Activated naive CD4-positive, alpha-beta T cell treated with anti-CD3 and anti-CD28 coated beads for 36 hours (primary cell): ENCODE results near the gene DTNB. TPM values are rescaled to one million over a fixed set of nuclear protein-coding genes. Genes with fewer than 3 reads are reported as not detected.
A peak's percentile ranks its signal among the peaks of the same experiment; 100 is the strongest.

Experiments used
- CTCF ChIA-PET: fragments of 350-600 bp; sonication (Branson Sonifier 250); formaldehyde crosslinking; loops from one replicate; lab custom pipeline; 2021; ENCODE audit warnings: antibody characterized with exemption; lab: Charles Lee
- DNase-seq: peaks from one replicate; pipeline ENCODE4 v3.0.0-alpha.2; 2020
- H3K27ac Mint-ChIP-seq: one replicate; pipeline ENCODE4 v1.8.0; 2021; ENCODE audit warnings: mild to moderate bottlenecking, mixed read lengths
- H3K27me3 Mint-ChIP-seq: one replicate; pipeline ENCODE4 v1.8.0; 2021; ENCODE audit warnings: low read depth, mixed read lengths
- H3K36me3 Mint-ChIP-seq: one replicate; pipeline ENCODE4 v1.8.0; 2021; ENCODE audit warnings: low read depth, mixed read lengths
- H3K4me1 Mint-ChIP-seq: one replicate; pipeline ENCODE4 v1.8.0; 2021; ENCODE audit warnings: low read depth, mixed read lengths
- H3K4me3 Mint-ChIP-seq: one replicate; pipeline ENCODE4 v1.8.0; 2021; ENCODE audit warnings: mild to moderate bottlenecking, moderate library complexity, mixed read lengths
- H3K9me3 Mint-ChIP-seq: one replicate; pipeline ENCODE4 v1.8.0; 2021; ENCODE audit warnings: mixed read lengths
- intact Hi-C: fragments of 100-400 bp; cut with micrococcal nuclease; formaldehyde crosslinking; loops from one replicate; pipeline ENCODE4 v1.15.1; 2023
- total RNA-seq, 2 experiments: library from RNA; stranded (reverse); gene quantifications; one replicate each; pipeline ENCODE4 v1.2.3, GENCODE V29; 2021

The DTNB gene
- total RNA-seq, 2 experiments from 2014 or later, result 27.2 to 27.6 TPM

- Mint-ChIP-seq H3K9me3 (no peaks in the 10 kb centered on the region), H3K4me3 (no peak overlapping the region), H3K36me3 (peaks cover 6% of the 10 kb centered on the region), H3K27ac (no peak overlapping the region), H3K4me1 (peaks cover 11% of the 10 kb centered on the region), H3K27me3 (no peaks in the 10 kb centered on the region)
- intact Hi-C loops, result no loop called here
- DNase-seq, result no peak
- CTCF ChIA-PET, result no interaction called here
These were observed 91.1 kb downstream of the DTNB start for GRCh38 chr2:25582077-25582830.

DNA sequence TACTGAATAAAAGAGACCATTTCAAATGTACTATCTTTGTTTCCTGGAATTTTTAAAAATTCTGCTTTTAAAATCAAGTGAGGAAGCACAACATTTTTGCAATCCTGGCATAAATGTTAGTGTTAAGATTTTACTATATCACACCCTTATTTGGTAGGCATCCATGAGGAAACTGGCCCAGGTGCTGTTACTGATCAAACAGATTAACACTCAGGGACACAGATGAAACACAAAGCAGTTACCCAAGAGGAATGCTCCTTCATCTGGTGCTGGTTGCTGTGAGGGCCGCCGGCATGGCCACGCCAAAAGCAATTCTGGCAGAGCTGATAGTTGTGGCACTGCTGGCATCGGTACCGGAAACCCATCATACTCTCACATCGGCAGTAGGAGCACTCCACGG is 96.8 kb downstream of the DTNB start:
- Mint-ChIP-seq H3K27ac (no peak overlapping the region), H3K36me3 (peaks cover 8% of the 10 kb centered on the region), H3K4me3 (no peak overlapping the region), H3K4me1 (no peaks in the 10 kb centered on the region), H3K27me3 (no peaks in the 10 kb centered on the region), H3K9me3 (no peaks in the 10 kb centered on the region)
- CTCF ChIA-PET, result no interaction called here
- no peak for DNase-seq
- intact Hi-C loops, result no loop called here

DNA sequence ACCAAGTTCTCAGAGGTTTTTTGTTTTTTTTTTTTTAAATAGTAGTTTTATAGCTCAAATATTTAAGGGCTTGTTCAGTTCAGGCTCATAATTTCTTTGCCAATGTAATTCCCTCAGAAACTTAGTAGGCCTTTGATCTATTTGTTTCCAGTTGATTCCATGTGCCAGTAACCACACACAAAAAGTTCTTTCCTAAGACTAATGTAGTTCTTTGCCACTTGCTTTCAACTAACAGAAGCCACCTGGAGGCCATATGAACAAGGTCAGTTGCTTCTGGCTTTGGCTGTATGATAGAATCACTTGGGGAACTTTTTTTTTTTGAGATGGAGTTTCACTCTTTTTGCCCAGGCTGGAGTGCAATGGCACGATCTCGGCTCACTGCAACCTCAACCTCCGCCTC is 100.7 kb downstream of the DTNB start:
- no peak for DNase-seq
- Mint-ChIP-seq H3K4me1 (no peaks in the 10 kb centered on the region), H3K27ac (no peak overlapping the region), H3K9me3 (no peaks in the 10 kb centered on the region), H3K4me3 (no peak overlapping the region), H3K36me3 (peaks cover 6% of the 10 kb centered on the region), H3K27me3 (no peaks in the 10 kb centered on the region)
- CTCF ChIA-PET, result no interaction called here
- intact Hi-C loops, result no loop called here

DNA sequence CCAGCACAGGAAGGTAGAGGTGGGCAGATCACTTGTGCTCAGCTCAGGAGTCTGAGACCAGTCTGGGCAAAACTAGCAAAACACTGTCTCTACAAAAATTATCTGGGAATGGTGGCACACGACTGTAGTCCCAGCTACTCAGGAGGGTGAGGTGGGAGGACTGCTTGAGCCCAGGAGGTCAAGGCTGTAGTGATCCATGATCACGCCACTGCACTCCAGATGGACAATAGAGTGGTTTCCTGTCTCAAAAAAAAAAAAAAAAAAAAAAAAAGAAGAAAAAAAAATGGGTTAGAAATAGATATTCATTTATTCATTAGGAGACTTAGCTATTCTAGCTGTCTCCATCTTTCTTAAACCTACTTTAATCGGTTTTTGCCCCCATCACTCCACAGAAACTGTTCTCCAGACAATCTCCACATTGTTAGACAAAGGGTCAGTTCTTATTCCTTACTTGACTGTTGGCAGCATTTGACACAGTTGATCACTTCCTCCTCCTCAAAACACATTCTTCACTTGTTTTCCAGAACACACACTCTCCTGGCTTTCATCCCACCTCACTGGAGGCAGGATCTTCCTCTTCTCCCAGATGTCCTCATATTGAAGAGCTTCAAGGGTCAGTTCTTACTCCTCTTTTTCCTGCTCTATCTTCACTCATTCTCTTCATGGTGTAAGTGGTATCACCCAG is 103.1 kb downstream of the DTNB start:
- Mint-ChIP-seq H3K4me1 (no peaks in the 10 kb centered on the region), H3K27me3 (no peaks in the 10 kb centered on the region), H3K36me3 (peaks cover 4% of the 10 kb centered on the region), H3K4me3 (no peak overlapping the region), H3K9me3 (no peaks in the 10 kb centered on the region), H3K27ac (no peak overlapping the region)
- DNase-seq, result no peak
- CTCF ChIA-PET, result interaction anchor here (0.6 kb wide), 1 partner anchor 715 kb away, joined by 3 read pairs; no protein-coding TSS in a partner anchor
- intact Hi-C loops, result no loop called here

DNA sequence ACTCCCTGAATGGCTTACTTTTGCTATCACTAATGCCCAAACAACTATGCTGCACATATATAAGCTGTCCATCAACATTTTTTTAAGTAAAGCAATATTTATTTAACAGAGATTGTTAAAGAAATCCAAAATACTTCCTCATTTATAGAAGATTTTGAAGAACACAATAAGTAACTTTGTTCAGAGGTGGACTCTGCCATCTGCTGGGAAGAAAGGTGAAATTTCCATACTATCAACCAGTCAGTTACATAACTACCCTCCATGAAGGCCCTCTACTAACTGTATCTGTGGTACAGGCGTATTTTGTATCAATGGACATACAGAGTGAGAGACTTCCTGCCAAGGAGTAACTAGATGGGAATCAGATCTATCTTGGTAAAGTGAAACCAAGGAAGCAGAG is 106.0 kb downstream of the DTNB start:
- no peaks in the 10 kb centered on the region for H3K4me1 Mint-ChIP-seq
- DNase-seq, result peak; percentile 44
- intact Hi-C loops, result loop anchor here (1.0 to 10.0 kb wide), 3 partner anchors 225 to 593 kb away; partner anchors contain the start of gene DNAJC27
- no peaks in the 10 kb centered on the region for H3K27me3 Mint-ChIP-seq
- H3K4me3 Mint-ChIP-seq, result no peak overlapping the region
- no peaks in the 10 kb centered on the region for H3K9me3 Mint-ChIP-seq
- peaks cover 4% of the 10 kb centered on the region for H3K36me3 Mint-ChIP-seq
- CTCF ChIA-PET, result interaction anchor here (0.6 to 1.2 kb wide), 6 partner anchors 42 to 451 kb away, joined by 3 to 4 read pairs (median 3); no protein-coding TSS in a partner anchor
- H3K27ac Mint-ChIP-seq, result no peak overlapping the region

DNA sequence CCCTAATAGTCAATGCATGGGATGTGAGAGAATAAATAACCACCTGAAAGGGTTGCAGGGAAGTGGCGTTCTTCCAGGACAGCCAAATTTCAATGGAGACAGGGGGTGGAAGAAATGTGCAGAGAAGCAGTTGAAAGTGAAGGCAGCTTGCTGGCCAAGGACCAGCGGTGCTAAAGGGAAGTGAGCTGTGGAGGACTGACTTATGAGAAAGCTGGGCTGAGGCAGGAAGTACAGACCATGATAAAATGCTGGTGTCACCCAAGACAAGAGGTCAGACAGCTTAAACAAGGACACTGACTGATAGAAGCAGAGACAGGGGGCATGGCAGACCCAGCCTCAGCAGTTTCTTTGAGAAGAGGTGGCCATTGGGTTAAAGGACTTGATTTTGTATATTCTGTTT is 106.7 kb downstream of the DTNB start:
- DNase-seq, result no peak
- Mint-ChIP-seq H3K27me3 (no peaks in the 10 kb centered on the region), H3K36me3 (peaks cover 4% of the 10 kb centered on the region), H3K4me3 (no peak overlapping the region), H3K4me1 (peaks cover 6% of the 10 kb centered on the region), H3K27ac (no peak overlapping the region), H3K9me3 (no peaks in the 10 kb centered on the region)
- CTCF ChIA-PET, result interaction anchor here (0.6 to 1.2 kb wide), 9 partner anchors 41 to 451 kb away, joined by 3 to 4 read pairs (median 3); no protein-coding TSS in a partner anchor
- intact Hi-C loops, result loop anchor here (1.0 to 10.0 kb wide), 3 partner anchors 224 to 592 kb away; partner anchors contain the start of gene DNAJC27

GRCh38 chr2:25566094-25566493 is 107.3 kb downstream of the DTNB start:
- Mint-ChIP-seq H3K27me3 (no peaks in the 10 kb centered on the region), H3K4me1 (peaks cover 12% of the 10 kb centered on the region), H3K4me3 (no peak overlapping the region), H3K36me3 (peaks cover 4% of the 10 kb centered on the region), H3K9me3 (no peaks in the 10 kb centered on the region), H3K27ac (no peak overlapping the region)
- no peak for DNase-seq
- intact Hi-C loops, result loop anchor here (10.0 kb wide), 1 partner anchor 591 kb away; the partner anchor contains the start of gene DNAJC27
- CTCF ChIA-PET, result interaction anchor here (0.6 to 1.1 kb wide), 4 partner anchors 205 to 401 kb away, joined by 3 to 4 read pairs (median 4); no protein-coding TSS in a partner anchor

DNA sequence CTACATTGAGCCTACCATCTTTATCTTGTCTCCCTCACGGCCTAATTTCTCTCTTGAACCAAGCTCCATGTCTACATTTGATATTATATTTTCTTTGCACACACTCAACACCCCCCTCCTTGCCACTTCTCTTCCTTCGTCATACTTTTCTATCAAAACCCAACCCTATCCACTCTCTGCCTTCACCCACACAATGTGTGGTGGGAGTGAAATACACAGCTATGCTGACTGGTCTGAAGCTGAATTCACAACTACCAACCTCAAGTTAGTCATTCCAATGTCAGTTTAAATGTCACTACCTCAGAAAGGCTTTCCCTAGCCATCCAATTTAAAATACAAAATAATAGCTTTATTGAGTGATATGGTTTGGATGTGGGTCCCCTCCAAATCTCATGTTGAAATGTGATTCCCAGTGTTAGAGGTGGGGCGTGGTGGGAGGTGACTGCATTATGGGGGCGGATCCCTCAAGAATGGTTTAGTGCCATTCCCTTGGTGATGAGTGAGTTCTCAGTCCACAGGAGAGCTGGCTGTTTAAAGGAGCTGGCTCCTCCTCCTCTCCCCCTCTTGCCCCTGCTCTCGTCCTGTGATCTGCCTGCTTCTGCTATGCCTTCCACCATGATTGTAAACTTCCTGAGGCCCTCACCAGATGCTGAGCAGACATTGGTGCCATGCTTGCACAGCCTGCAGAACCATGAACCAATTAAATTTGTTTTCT is 112.1 kb downstream of the DTNB start:
- DNase-seq, result no peak
- H3K4me1 Mint-ChIP-seq, result peaks cover 52% of the 10 kb centered on the region

GRCh38 chr2:25559148-25559547 is 114.2 kb downstream of the DTNB start:
- Mint-ChIP-seq H3K27ac (peak overlapping the region; percentile 34), H3K4me3 (no peak overlapping the region), H3K27me3 (no peaks in the 10 kb centered on the region), H3K9me3 (no peaks in the 10 kb centered on the region), H3K36me3 (peaks cover 2% of the 10 kb centered on the region), H3K4me1 (peaks cover 52% of the 10 kb centered on the region)
- CTCF ChIA-PET, result interaction anchor here (1.2 to 1.3 kb wide), 2 partner anchors 48 to 309 kb away, joined by 3 to 7 read pairs; no protein-coding TSS in a partner anchor
- DNase-seq, result no peak
- intact Hi-C loops, result no loop called here

More for the DNA sequence above, 112.1 kb downstream of the DTNB start:
- Mint-ChIP-seq H3K27ac (no peak overlapping the region), H3K4me3 (no peak overlapping the region), H3K27me3 (no peaks in the 10 kb centered on the region), H3K36me3 (peaks cover 2% of the 10 kb centered on the region), H3K9me3 (no peaks in the 10 kb centered on the region)
- intact Hi-C loops, result loop anchor here (10.0 kb wide), 1 partner anchor 586 kb away; the partner anchor contains the start of gene DNAJC27
- CTCF ChIA-PET, result no interaction called here

GRCh38 chr2:25558262-25558661 is 115.1 kb downstream of the DTNB start:
- DNase-seq, result peak; percentile 58
- Mint-ChIP-seq H3K36me3 (peaks cover 2% of the 10 kb centered on the region), H3K27me3 (no peaks in the 10 kb centered on the region), H3K9me3 (no peaks in the 10 kb centered on the region), H3K4me1 (peaks cover 52% of the 10 kb centered on the region), H3K27ac (peak overlapping the region; percentile 35), H3K4me3 (no peak overlapping the region)
- intact Hi-C loops, result loop anchor here (1.0 kb wide), 7 partner anchors 28 to 392 kb away; no protein-coding TSS in a partner anchor
- CTCF ChIA-PET, result interaction anchor here (0.6 to 1.3 kb wide), 5 partner anchors 49 to 582 kb away, joined by 3 to 7 read pairs (median 3); no protein-coding TSS in a partner anchor

DNA sequence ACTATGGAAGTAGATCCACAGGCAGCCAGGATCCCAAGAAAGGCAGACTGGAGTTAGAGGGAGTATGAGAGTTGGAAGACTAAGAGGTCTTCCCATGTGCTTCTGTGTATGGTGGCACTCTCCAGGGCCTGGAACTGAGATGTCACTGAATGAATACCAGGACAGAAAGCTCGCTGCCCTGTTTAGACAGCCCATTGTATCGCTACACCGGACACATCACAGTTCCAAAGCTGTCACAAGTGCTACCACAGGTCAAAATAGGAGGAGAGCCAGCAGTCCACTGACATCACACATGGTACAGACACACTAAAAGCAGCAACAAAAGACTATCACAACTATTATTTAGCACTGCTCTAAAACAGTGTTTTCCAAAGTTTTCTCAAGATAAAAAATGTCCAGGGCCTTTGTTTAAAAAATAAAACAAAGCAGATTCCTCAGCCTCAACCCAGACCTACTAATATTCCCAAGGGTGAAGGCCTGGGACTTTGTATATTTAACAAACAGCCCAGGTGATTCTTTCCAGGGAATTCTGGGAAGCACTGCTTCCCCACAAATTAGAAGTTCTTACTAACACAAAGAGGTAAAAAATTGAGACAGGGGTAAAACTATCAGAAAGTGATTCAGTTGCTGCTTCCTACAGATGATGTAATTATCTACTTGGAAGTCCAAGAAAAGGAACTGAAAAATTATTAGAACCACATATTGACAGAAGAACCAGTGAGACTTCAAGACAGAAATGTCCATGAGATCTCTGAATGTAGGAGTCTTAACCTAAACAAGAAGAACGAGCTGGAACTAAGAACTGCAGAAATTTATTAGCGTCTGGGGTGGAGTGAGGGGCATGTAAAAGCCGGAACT is 116.0 kb downstream of the DTNB start:
- H3K27ac Mint-ChIP-seq, result peak overlapping the region; percentile 27
- H3K4me1 Mint-ChIP-seq, result peaks cover 52% of the 10 kb centered on the region
- CTCF ChIA-PET, result interaction anchor here (0.6 to 1.3 kb wide), 3 partner anchors 50 to 581 kb away, joined by 3 to 7 read pairs (median 5); no protein-coding TSS in a partner anchor
- no peak for DNase-seq
- H3K4me3 Mint-ChIP-seq, result no peak overlapping the region
- H3K36me3 Mint-ChIP-seq, result peaks cover 2% of the 10 kb centered on the region
- H3K27me3 Mint-ChIP-seq, result no peaks in the 10 kb centered on the region
- intact Hi-C loops, result loop anchor here (1.0 kb wide), 7 partner anchors 29 to 391 kb away; no protein-coding TSS in a partner anchor
- H3K9me3 Mint-ChIP-seq, result no peaks in the 10 kb centered on the region
